Spleen (tissue), 13 donors: ENCODE results near the gene HCAR3. TPM values are rescaled to one million over a fixed set of nuclear protein-coding genes. Genes with fewer than 3 reads are reported as not detected.
"Not testable (repeated sequence)": the region's sequence is repeated elsewhere in the genome, so short reads cannot be mapped to it uniquely, and the experiment has no call there.

Experiments used
- DNase-seq: peaks from one replicate; pipeline ENCODE4 v3.0.0-alpha.2; 2020
- H3K27ac ChIP-seq, 8 donors: fragments of 200-600 bp; sonication (generic) in 7 of 8; 1 replicate in 4 of 8; 2 replicates in 4 of 8; pipeline versions ENCODE4 v1.5.0 to v1.8.0; 2016 to 2021; ENCODE audit warnings: inconsistent platforms in 4 of 8, mild to moderate bottlenecking in 4 of 8, moderate library complexity in 1 of 8
- H3K27me3 ChIP-seq, 7 donors: fragments of 200-600 bp; sonication (generic) in 6 of 7; replicated peaks in 1 of 7; 1 replicate in 4 of 7; 2 replicates in 3 of 7; pipeline versions ENCODE4 v1.5.0 to v1.8.0; 2016 to 2021; ENCODE audit warnings: inconsistent platforms in 3 of 7, mild to moderate bottlenecking in 1 of 7
- H3K36me3 ChIP-seq, 6 donors: fragments of 200-600 bp; sonication (generic) in 5 of 6; 1 replicate in 4 of 6; 2 replicates in 2 of 6; pipeline versions ENCODE4 v1.5.0 to v1.8.0; 2016 to 2021; ENCODE audit warnings: inconsistent platforms in 2 of 6
- H3K4me1 ChIP-seq, 6 donors: fragments of 200-600 bp; sonication (generic) in 5 of 6; 1 replicate in 3 of 6; 2 replicates in 3 of 6; pipeline versions ENCODE4 v1.5.0 to v1.8.0; 2016 to 2021; ENCODE audit warnings: inconsistent platforms in 3 of 6
- H3K4me3 ChIP-seq, 8 donors: fragments of 200-600 bp; sonication (generic) in 7 of 8; 1 replicate in 4 of 8; 2 replicates in 4 of 8; pipeline versions ENCODE4 v1.5.0 to v1.8.0; 2016 to 2021; ENCODE audit warnings: inconsistent platforms in 4 of 8, mild to moderate bottlenecking in 4 of 8, moderate library complexity in 2 of 8
- H3K9me3 ChIP-seq, 8 donors: fragments of 200-600 bp; sonication (generic) in 7 of 8; 1 replicate in 4 of 8; 2 replicates in 4 of 8; pipeline versions ENCODE4 v1.5.0 to v1.8.0; 2016 to 2021; ENCODE audit warnings: inconsistent platforms in 4 of 8
- CTCF ChIP-seq, 11 experiments: fragments of 200-600 bp in 7 of 11; fragments of 450-650 bp in 4 of 11; sonication (generic) in 4 of 11; IDR thresholded peaks in 8 of 11; conservative IDR thresholded peaks in 3 of 11; 1 replicate in 7 of 11; 2 replicates in 4 of 11; pipeline versions ENCODE4 v1.4.0 to v1.8.0; 2016 to 2021; ENCODE audit warnings: antibody characterized with exemption in 11 of 11, inconsistent platforms in 4 of 11, mild to moderate bottlenecking in 1 of 11
- POLR2A ChIP-seq, 3 donors: fragments of 450-650 bp; IDR thresholded peaks; one replicate each; pipeline ENCODE4 v1.5.1; 2017; ENCODE audit warnings: antibody characterized with exemption in 3 of 3, mild to moderate bottlenecking in 1 of 3
- POLR2AphosphoS5 ChIP-seq, 3 donors: sonication (generic); formaldehyde crosslinking; IDR thresholded peaks; one replicate each; pipeline ENCODE4 v1.5.1; 2017; ENCODE audit warnings: antibody characterized with exemption in 3 of 3
- WGBS, 5 donors: extraction: QIAGEN DNeasy Blood & Tissue Kit in 3 of 5; methylation state at CpG; one replicate each; pipeline versions ENCODE4 v1.1.5 to v1.1.7; 2013 to 2018; 5-methylcytosine and 5-hydroxymethylcytosine counted together
- intact Hi-C: fragments of 100-400 bp; cut with DNase I; formaldehyde crosslinking; loops from one replicate; pipeline ENCODE4 v1.15.0; 2023; ENCODE audit warnings: low total_unique reads
- long read RNA-seq, 2 donors: transcript quantifications; one replicate each; lab custom pipeline, GENCODE V29; 2026
- polyA plus RNA-seq, 3 donors: library from polyadenylated mRNA; stranded (reverse); fragments of 200-250 nt; gene quantifications; one replicate each; pipeline ENCODE4 v1.2.1, GENCODE V29; 2013
- total RNA-seq, 7 donors: library from RNA; depleted of rRNA in 3 of 7; stranded (reverse); fragments of >200 nt in 3 of 7; fragmentation: NEBNext Ultra II Directional in 4 of 7; extraction: Animal tissue kit (Norgen Biotek cat#: 25700) in 4 of 7; gene quantifications; one replicate each; pipeline versions ENCODE4 v1.1.0 to v1.2.1, GENCODE V29; 2016 to 2021
- donor health status: healthy with polysubstance abuse.
- donor health status: DM: no; HTN: no; CAD: no; lungs with moderate emphysema.
- donor health status: DM: no; HTN: no; CAD: no.
- donor health status: Bipolar disorder and iron deficiency.
- donor health status: healthy.
- donor health status: DM: no; HTN: no; CAD: no.
- donor health status: DM: yes; HTN: yes; CAD: no.

The HCAR3 gene
- total RNA-seq (10 to 100 TPM; 12.1 to 92.8 (median 33.9) TPM), polyA plus RNA-seq (1 to 10 TPM in 2 of 3 donors, under 1 TPM in 1; 0.36 to 2.5 (median 1.0) TPM)
- long read RNA-seq, donor 1, partial matches to known transcripts: 0 of 4 reads
- long read RNA-seq, donor 1, other reads (novel, unspliced or antisense): 0 of 4 reads
- long read RNA-seq, donor 2, partial matches to known transcripts: 0 of 4 reads
- long read RNA-seq, donor 2, other reads (novel, unspliced or antisense): 0 of 4 reads

GRCh38 chr12:122716658-122717057 lies at the start of gene HCAR3:
TSS of gene HCAR3 (minus strand) at chr12:122716811. CDS start at chr12:122716737, 74 bp downstream.
- WGBS, 5 donors: 53 to 72% (median 65%) methylated on average over 10 of the region's 10 CpGs
- H3K9me3 ChIP-seq, intact Hi-C loops, H3K36me3 ChIP-seq, H3K27me3 ChIP-seq: not testable (repeated sequence)
- TF ChIP-seq POLR2AphosphoS5 (IDR thresholded peaks at IDR 0.05) (peak in 2 of 3 donors; percentile 61 to 75), POLR2A (IDR thresholded peaks at IDR 0.05) (peak in 1 of 3 donors; percentile 29)
- peak within 1 kb of the TSS in 5 of 8 donors; percentile 7 to 53 (median 20) for H3K4me3 ChIP-seq
- peak within 1 kb of the TSS in 4 of 8 donors; percentile 43 to 81 (median 68) for H3K27ac ChIP-seq
- peak; percentile 79 for DNase-seq
- H3K4me1 ChIP-seq: peaks cover 0 to 16% (median 5%) of the 10 kb centered on the region in 6 donors

GRCh38 chr12:122757568-122757967 lies 41.0 kb upstream of the HCAR3 start:
- Histone ChIP-seq H3K9me3 (no peaks in the 10 kb centered on the region), H3K27me3 (peaks cover 0 to 2% (median 0%) of the 10 kb centered on the region in 7 donors), H3K27ac (no peak overlapping the region), H3K4me3 (no peak overlapping the region), H3K4me1 (peaks cover 9 to 70% (median 23%) of the 10 kb centered on the region in 6 donors), H3K36me3 (peaks cover 0 to 91% (median 72%) of the 10 kb centered on the region in 6 donors)
- WGBS, 5 donors: 78 to 92% (median 84%) methylated on average over 1 of the region's 1 CpG
- intact Hi-C loops: no loop called here
- no peak for DNase-seq
- TF ChIP-seq POLR2AphosphoS5 (IDR thresholded peaks at IDR 0.05) (no peak), CTCF (IDR thresholded peaks at IDR 0.05 in 8 of 11, conservative IDR thresholded peaks at IDR 0.05 in 3 of 11) (no peak), POLR2A (IDR thresholded peaks at IDR 0.05) (no peak)

- Histone ChIP-seq H3K27me3 (peaks cover 0 to 3% (median 0%) of the 10 kb centered on the region in 7 donors), H3K27ac (no peak overlapping the region), H3K4me1 (peaks cover 9 to 79% (median 31%) of the 10 kb centered on the region in 6 donors), H3K9me3 (no peaks in the 10 kb centered on the region), H3K4me3 (no peak overlapping the region), H3K36me3 (peaks cover 0 to 63% (median 52%) of the 10 kb centered on the region in 6 donors)
- no peak for DNase-seq
- intact Hi-C loops: loop anchor here (5.0 kb wide), 1 partner anchor 117 kb away; no protein-coding TSS in a partner anchor
- WGBS, 5 donors: 59 to 94% (median 93%) methylated on average over 1 of the region's 1 CpG
- TF ChIP-seq POLR2AphosphoS5 (IDR thresholded peaks at IDR 0.05): no peak
Observed at GRCh38 chr12:122754790-122755189, 38.2 kb upstream of the HCAR3 start.

GRCh38 chr12:122753319-122753650 lies 36.7 kb upstream of the HCAR3 start:
- no peak for DNase-seq
- WGBS, 5 donors: 5 to 11% (median 8%) methylated on average over 5 of the region's 5 CpGs
- Histone ChIP-seq H3K4me1 (peaks cover 9 to 80% (median 28%) of the 10 kb centered on the region in 6 donors), H3K36me3 (peaks cover 0 to 48% (median 38%) of the 10 kb centered on the region in 6 donors), H3K9me3 (no peaks in the 10 kb centered on the region), H3K27ac (peak overlapping the region in 7 of 8 donors; percentile 73 to 97 (median 91)), H3K27me3 (peaks cover 0 to 3% (median 0%) of the 10 kb centered on the region in 7 donors), H3K4me3 (peak overlapping the region; percentile 45 to 94 (median 80))
- no peak for TF ChIP-seq CTCF (IDR thresholded peaks at IDR 0.05 in 8 of 11, conservative IDR thresholded peaks at IDR 0.05 in 3 of 11)
- TF ChIP-seq POLR2A (IDR thresholded peaks at IDR 0.05): no peak
- no peak for TF ChIP-seq POLR2AphosphoS5 (IDR thresholded peaks at IDR 0.05)
- intact Hi-C loops: loop anchor here (5.0 kb wide), 1 partner anchor 116 kb away; no protein-coding TSS in a partner anchor
